ENCODE results near the gene PPP1R9A. TPM values are rescaled to one million over a fixed set of nuclear protein-coding genes. Genes with fewer than 3 reads are reported as not detected.

Gene PPP1R9A
- total and polyA plus RNA-seq, 4 donors: 2.2 to 59.1 (median 14.6) TPM

DNA sequence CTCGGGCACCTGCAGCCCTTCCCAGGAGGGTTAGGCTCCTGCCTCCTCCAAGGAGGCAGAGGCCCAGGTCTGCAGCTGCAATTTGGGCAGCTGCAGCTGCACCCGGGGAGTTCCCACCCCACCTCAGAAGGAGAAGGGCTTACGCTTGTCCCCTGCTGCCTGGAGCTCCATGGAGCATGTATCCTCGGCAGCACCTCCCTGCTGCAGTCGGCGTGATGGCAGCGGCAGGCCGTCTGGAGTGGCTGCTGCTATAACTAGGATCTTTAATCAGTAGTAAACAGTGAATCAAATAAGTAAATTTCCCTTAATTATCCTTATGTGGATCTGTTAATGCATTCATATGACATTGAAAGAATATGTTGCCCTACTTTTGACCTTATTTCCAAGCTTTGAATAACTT, 250.0 kb downstream of the PPP1R9A start:
- TF ChIP-seq CTCF (IDR thresholded peaks at IDR 0.05; ENCODE audit: control extremely low read depth, extremely low read depth): no peak
- WGBS, 2 donors: 94 to 96% methylated on average over 8 of the region's 8 CpGs
- H3K9me3 ChIP-seq (ENCODE audit: control insufficient read depth in 4 of 4, insufficient read depth in 3 of 4, low read length in 3 of 4): no peaks in the 10 kb centered on the region
- no peaks in the 10 kb centered on the region for H3K36me3 ChIP-seq (ENCODE audit: control insufficient read depth in 4 of 4, insufficient read depth in 4 of 4, low read length in 4 of 4)
- H3K4me3 ChIP-seq: no peak overlapping the region
- H3K27me3 ChIP-seq (ENCODE audit: control insufficient read depth in 3 of 3, insufficient read depth in 3 of 3, low read length in 2 of 3): no peaks in the 10 kb centered on the region
- H3K27ac ChIP-seq (ENCODE audit: low read depth in 1 of 2, low read length in 1 of 2): no peak overlapping the region
- H3K4me1 ChIP-seq (ENCODE audit: control insufficient read depth in 5 of 5, insufficient read depth in 5 of 5, low read length in 5 of 5): no peaks in the 10 kb centered on the region
- DNase-seq (no peak), ATAC-seq (ENCODE audit: insufficient read depth, low FRiP score) (no peak)
- no peak overlapping the region for H3K9ac ChIP-seq (ENCODE audit: insufficient read depth in 1 of 2, low read length in 2 of 2)

- DNase-seq: peak in 2 of 3 donors; percentile 12 to 15
These were observed 262.3 kb downstream of the PPP1R9A start for GRCh38 chr7:95169678-95170077.

GRCh38 chr7:95172420-95172819, 265.0 kb downstream of the PPP1R9A start:
- ATAC-seq (ENCODE audit: insufficient read depth, low FRiP score) (no peak), DNase-seq (no peak)
- no peak for TF ChIP-seq CTCF (IDR thresholded peaks at IDR 0.05; ENCODE audit: control extremely low read depth, extremely low read depth)
- Histone ChIP-seq H3K9me3 (ENCODE audit: control insufficient read depth in 4 of 4, insufficient read depth in 3 of 4, low read length in 3 of 4) (no peaks in the 10 kb centered on the region), H3K4me3 (no peak overlapping the region), H3K27me3 (ENCODE audit: control insufficient read depth in 3 of 3, insufficient read depth in 3 of 3, low read length in 2 of 3) (no peaks in the 10 kb centered on the region), H3K9ac (ENCODE audit: insufficient read depth in 1 of 2, low read length in 2 of 2) (no peak overlapping the region), H3K4me1 (ENCODE audit: control insufficient read depth in 5 of 5, insufficient read depth in 5 of 5, low read length in 5 of 5) (no peaks in the 10 kb centered on the region), H3K36me3 (ENCODE audit: control insufficient read depth in 4 of 4, insufficient read depth in 4 of 4, low read length in 4 of 4) (no peaks in the 10 kb centered on the region), H3K27ac (ENCODE audit: low read depth in 1 of 2, low read length in 1 of 2) (no peak overlapping the region)
- 88 to 95% methylated on average over 1 of the region's 1 CpG for WGBS, 2 donors

More at GRCh38 chr7:95169678-95170077, 262.3 kb downstream of the PPP1R9A start:
- no peak for TF ChIP-seq CTCF (IDR thresholded peaks at IDR 0.05; ENCODE audit: control extremely low read depth, extremely low read depth)
- Histone ChIP-seq H3K4me3 (no peak overlapping the region), H3K9me3 (ENCODE audit: control insufficient read depth in 4 of 4, insufficient read depth in 3 of 4, low read length in 3 of 4) (no peaks in the 10 kb centered on the region), H3K4me1 (ENCODE audit: control insufficient read depth in 5 of 5, insufficient read depth in 5 of 5, low read length in 5 of 5) (no peaks in the 10 kb centered on the region), H3K27ac (ENCODE audit: low read depth in 1 of 2, low read length in 1 of 2) (no peak overlapping the region), H3K27me3 (ENCODE audit: control insufficient read depth in 3 of 3, insufficient read depth in 3 of 3, low read length in 2 of 3) (no peaks in the 10 kb centered on the region), H3K36me3 (ENCODE audit: control insufficient read depth in 4 of 4, insufficient read depth in 4 of 4, low read length in 4 of 4) (no peaks in the 10 kb centered on the region), H3K9ac (ENCODE audit: insufficient read depth in 1 of 2, low read length in 2 of 2) (no peak overlapping the region)
- ATAC-seq (ENCODE audit: insufficient read depth, low FRiP score): no peak

DNA sequence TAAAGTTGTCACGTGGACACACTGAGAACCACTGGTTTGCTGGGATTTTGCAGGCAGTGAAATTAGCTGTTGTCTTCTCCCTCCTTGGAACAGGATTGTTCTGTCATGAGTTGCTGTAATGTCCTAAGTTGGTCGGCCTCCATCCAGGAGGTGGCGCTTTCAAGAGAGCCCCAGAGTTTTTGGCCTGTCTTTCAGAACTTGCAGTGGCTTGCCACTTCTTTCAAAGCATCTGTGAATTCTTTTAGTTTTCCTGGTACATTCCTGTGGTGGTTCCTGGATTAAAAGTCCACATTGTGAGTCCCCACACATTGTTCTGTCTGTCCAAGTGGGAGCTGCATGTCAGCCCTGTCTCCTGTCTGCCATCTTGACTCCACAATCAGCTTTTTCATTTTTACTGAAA, 283.1 kb downstream of the PPP1R9A start:
- 93 to 95% methylated on average over 3 of the region's 3 CpGs for WGBS, 2 donors

More for the DNA sequence above, 283.1 kb downstream of the PPP1R9A start:
- Histone ChIP-seq H3K36me3 (ENCODE audit: control insufficient read depth in 4 of 4, insufficient read depth in 4 of 4, low read length in 4 of 4) (no peaks in the 10 kb centered on the region), H3K27me3 (ENCODE audit: control insufficient read depth in 3 of 3, insufficient read depth in 3 of 3, low read length in 2 of 3) (no peaks in the 10 kb centered on the region), H3K27ac (ENCODE audit: low read depth in 1 of 2, low read length in 1 of 2) (no peak overlapping the region), H3K9ac (ENCODE audit: insufficient read depth in 1 of 2, low read length in 2 of 2) (no peak overlapping the region), H3K4me3 (no peak overlapping the region), H3K4me1 (ENCODE audit: control insufficient read depth in 5 of 5, insufficient read depth in 5 of 5, low read length in 5 of 5) (no peaks in the 10 kb centered on the region), H3K9me3 (ENCODE audit: control insufficient read depth in 4 of 4, insufficient read depth in 3 of 4, low read length in 3 of 4) (no peaks in the 10 kb centered on the region)
- no peak for TF ChIP-seq CTCF (IDR thresholded peaks at IDR 0.05; ENCODE audit: control extremely low read depth, extremely low read depth)
- DNase-seq: no peak
- no peak for ATAC-seq (ENCODE audit: insufficient read depth, low FRiP score)

All from lung (tissue), 12 donors.